ENCODE data around the gene C1orf210.

DNA sequence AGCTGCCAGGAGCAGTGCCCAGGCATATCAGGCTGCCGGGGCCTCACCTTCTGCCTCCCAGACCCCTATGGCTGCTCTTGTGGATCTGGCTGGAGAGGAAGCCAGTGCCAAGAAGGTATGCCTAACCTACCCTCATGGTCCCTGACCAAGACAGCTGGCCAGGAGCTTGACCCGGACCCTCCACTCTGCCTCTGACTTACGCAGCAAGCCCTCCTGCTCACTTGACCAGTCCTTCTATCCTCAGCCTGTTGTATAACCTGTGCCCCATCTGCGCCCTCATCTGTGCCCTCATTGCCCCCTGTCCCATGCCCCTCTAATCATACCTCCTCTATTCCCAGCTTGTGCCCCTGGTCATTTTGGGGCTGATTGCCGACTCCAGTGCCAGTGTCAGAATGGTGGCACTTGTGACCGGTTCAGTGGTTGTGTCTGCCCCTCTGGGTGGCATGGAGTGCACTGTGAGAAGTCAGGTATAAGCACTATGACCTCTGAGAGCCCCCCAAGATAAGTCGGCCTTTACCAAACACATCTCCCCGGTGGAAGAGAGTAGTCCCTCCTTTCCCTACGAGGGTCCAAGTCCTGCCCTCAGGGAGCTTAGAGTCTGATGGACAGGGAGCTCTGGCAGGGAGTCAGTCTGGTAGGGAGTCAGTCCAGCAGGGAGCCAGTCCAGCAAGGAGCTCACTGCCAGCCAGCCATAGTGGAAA lies 22.2 kb upstream of the C1orf210 start:
- TF ChIP-seq, protein P1, sequence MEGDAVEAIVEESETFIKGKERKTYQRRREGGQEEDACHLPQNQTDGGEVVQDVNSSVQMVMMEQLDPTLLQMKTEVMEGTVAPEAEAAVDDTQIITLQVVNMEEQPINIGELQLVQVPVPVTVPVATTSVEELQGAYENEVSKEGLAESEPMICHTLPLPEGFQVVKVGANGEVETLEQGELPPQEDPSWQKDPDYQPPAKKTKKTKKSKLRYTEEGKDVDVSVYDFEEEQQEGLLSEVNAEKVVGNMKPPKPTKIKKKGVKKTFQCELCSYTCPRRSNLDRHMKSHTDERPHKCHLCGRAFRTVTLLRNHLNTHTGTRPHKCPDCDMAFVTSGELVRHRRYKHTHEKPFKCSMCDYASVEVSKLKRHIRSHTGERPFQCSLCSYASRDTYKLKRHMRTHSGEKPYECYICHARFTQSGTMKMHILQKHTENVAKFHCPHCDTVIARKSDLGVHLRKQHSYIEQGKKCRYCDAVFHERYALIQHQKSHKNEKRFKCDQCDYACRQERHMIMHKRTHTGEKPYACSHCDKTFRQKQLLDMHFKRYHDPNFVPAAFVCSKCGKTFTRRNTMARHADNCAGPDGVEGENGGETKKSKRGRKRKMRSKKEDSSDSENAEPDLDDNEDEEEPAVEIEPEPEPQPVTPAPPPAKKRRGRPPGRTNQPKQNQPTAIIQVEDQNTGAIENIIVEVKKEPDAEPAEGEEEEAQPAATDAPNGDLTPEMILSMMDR (IDR thresholded peaks at IDR 0.05): no peak
- TF ChIP-seq EP300 (IDR thresholded peaks at IDR 0.05): no peak
- TF ChIP-seq POLR2A (IDR thresholded peaks at IDR 0.05): no peak
- no peak for TF ChIP-seq POLR2AphosphoS5 (IDR thresholded peaks at IDR 0.05)
